Kidney tubule cell (primary cell): ENCODE measurements around the gene GJD2.

Experiments used
- DNase-seq: peaks from one replicate; pipeline ENCODE4 v3.0.0-alpha.2; 2018; ENCODE audit warnings: low spot score

Gene GJD2

DNA sequence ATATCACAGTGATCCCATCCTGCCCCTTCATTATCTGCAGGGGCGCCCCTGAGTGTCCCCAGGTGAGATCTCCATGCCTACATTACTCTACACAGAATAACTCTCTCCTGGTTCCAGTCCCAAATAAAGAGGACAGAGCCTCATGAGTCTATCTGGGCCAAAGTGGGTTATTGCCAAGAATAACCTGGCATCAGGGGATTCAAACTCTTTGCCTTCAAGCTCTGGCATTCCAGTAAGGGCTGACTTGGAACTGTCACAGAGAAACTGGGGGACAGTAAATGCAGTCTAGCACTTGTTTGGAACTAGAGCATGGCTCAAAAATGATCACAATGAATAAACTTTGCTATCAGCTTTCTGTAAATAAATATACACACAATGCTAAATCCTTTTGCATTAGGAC, 30.3 kb downstream of the GJD2 start:
- no peak for DNase-seq

DNA sequence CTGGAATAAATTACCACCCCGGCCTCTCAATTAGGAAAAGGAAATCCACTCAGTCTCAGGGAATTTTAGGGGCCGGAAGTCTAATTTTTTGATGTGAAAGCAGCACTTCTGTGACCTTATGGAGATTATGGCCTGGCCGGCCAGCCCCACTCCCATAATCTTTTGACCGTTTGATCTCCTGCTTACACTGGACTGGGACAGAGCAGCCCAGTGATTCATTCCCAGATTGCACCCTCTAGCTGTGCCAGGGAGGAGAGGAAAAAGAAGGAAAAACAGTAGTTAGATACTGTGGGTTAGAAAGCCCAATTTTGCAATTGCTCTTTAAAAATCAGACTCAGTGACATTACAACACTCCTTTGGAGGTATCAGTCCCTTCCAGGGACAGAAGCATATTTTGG, 32.4 kb downstream of the GJD2 start:
- DNase-seq = peak; percentile 14

DNA sequence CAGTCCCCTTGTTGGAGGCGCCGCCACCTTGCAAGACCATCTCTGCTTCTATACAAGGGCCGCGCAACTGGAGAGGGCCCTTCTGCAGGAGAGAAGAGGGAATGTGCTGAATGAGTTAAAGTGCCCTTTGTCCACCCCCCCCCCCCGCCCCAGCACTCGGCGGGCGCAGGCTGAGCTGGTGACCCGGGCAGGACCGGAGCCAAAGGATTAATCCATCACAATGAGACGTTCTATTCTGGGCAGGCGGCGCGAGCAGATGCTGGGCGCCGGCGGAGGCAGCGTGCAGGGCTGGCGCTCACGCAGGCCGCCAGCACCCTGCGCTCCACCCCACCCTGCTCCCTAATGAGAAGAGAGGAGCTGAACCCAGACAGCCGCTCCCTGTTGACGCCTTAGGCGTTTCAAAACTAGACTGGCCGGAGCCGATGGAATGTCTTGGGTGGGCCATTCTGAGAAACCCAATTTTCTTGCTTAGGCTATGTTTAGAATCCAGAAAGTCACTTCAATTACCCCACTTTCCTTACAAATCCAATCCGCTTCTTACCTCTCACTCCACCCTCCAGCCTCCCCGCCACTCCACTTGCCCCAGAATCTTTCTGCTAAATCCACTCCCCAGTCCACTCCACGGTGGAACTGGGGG, 32.9 kb downstream of the GJD2 start:
- peak; percentile 4 for DNase-seq

DNA sequence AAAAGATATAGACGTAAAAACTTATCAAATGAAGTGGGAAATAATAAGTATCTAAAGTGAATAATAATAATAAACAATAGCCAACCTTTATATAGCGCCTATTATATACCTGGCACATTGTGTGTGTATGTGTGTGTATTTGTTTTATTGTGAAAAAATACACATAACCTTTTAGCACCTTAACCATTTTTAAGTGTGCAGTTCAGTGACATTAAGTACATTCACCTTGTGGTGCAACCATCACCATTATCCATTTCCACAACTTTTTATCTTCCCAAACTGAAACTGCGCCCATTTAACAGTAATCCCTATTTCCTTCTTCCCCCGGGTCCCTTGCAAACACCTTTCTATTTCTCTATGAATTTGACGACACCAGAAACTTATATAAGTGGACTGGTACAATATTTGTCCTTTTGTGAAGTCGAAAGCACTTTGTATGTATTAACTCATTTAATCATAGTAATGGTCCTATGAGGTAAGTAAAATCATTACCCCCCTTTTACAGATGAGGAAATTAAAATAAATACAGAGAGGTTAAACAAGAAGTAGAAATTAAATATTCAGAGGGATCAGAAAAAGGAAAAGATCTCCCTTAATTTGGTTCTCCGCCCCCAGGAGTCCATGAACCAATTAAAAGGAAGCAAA, 33.5 kb downstream of the GJD2 start:
- DNase-seq = no peak

DNA sequence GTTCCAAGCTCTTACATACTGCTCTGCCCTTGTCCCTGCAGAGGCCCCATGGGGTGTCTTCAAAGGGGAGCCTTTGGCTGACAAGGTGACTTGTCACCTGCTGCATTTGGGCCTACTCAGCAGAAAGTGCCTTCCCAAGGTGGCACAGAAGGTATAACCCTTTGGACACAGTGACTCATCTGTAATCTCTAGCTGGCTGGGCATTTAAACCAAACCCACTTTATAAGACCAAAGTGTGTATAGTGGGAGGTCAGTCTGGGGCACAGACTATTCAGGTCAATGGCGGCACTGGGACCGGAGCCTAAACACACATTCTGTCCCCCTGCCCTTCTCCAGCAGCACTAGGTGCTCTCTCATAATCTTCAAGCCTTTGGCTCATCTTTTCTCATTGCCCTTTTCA, 35.1 kb downstream of the GJD2 start:
- DNase-seq = no peak

DNA sequence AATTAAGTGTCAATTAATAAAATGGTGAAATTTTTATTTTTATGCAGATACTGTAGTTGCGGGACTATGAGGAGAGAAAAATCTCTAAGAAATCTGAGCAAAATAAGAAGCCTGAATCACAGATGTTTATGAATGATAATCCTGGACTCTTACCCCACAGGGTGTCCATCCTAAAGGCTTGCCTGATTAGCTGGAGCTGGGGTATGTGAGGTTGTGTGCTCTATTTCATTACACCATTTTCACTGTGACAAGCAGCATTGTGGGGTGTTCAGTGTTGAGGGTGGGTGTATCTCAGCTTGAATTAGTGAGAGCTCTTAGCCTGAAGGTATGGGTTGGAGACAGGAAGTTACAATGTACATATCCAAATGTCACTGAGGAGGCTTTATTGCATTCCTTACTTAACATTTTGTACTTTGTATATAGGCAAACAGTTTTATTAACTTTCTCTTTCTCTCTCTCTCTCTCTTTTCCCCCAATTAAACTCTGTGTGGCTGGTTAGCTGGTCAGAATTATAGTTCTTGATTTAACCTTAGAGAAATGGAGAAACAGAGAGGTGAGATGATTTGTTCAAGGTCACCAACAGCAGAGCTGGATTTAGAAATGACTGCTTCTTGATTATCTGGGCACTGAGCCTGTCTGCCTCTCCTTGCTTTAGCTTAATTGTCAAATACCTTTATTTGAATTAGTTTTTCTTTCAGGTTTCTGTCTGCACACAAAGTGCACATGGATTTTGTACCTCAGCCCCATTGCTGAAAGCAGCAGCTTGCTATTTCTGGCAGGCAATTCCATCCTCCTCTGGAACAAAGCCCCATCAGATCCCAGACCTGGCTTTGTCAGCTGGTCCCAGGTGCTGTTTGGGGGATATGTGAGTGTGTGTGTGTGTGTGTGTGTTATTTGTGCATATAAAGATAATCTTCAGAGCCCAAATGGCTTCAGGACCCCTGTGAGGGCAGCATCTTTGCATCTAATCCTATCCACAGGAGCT, 35.8 kb downstream of the GJD2 start:
- no peak for DNase-seq

DNA sequence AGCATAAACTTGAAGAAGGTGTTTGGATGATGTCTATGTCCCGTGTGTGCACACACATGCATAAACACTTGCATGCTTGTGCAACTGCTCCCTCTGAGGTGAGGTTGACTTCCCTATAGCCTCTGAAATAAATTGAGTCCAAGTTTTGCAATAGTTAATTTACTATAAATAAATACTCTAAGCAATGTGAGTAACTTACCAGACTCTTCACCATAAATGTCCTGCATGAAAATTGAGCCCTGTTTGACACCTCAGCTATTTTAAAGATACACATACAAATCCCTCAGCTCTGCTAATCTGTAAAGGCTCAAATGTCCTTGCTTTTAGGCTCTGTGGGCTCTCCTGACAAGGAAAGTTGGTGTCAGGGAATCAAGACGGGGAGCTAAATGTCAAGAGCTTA, 37.1 kb downstream of the GJD2 start:
- DNase-seq = no peak

DNA sequence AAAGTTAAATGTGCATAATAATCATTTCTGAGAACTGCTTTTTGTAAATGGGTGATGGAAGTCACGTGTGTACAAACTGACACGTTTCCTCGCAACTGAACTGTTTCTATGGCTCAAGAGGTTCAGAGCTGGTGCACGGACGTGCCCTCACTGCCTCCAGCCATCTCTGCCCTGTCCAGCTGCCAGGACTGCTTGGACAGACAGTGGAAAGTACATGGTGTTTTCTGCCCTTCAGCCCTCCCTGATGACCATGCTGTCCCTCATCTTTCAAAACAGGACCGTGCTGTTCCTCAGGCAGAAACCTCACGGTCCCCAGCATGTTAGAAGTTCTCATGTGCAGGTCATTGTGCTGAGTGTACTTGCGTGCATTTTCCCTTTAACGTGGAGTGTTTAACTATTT, 38.7 kb downstream of the GJD2 start:
- DNase-seq = no peak

DNA sequence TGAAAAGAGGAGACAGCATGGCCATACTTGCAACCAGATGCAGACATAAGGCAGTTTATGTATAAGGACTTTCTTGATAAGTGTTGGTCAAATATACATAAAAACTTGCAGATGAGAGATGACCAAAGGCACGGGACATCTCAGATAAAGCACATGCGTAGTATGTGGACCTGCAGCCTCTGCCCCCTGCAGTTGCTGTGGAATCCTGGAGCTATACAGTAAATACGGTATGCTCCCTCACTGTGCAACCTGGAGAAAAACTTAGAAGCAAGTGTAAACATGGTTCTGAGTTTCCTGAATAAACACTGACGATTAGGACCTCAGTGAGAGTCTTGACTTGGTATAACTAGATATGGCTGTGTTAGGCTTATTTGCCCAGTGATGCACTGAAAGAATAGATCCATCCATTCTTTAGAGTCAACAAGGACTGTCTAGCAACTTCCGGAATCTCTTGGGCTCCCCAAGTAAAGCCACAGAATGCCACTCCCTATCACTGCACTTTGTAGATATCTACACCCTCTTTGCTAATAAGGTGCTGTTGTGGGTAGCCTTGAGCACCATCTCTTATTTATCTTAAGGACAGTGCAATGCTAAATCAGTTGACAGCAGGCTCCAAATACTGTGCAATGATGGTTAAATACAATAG, 40.2 kb downstream of the GJD2 start:
- no peak for DNase-seq

DNA sequence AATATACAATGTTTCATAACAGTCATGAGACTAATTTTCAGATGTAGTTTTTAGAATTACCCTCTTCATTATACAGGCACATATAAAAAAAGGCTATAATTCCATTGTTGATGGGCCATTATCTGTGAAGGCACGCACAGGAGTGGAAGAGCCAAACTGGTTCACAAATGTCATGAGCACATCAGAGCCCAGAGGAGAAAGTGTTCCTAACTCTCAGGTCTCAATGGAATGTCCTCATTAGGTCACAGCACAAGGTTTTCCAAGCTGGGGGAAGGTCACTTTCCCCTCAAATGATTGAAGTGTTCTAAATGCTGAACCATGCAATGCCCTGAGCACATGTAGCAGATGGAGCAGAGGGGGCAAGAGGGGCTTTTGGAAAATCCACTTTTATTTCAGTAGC, 41.2 kb downstream of the GJD2 start:
- DNase-seq = no peak

DNA sequence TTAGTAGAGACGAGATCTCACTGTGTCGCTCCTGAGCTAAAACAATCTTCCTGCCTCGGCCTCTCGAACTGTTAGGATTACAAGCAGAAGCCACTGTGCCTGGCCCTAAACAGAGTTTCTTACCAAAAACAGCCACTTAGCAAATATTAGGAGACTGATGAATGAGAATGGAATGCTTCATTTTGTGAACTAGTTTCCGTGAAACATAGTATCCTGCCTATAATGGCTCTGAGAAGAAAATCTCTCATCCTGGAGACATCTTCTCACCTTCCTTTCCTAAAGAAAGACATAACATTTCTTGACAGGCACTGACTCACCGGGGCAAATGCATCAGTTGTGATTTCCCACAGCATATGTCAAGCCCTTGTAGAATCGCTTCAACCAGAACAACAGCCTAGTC, 44.9 kb downstream of the GJD2 start:
- peak; percentile 6 for DNase-seq

DNA sequence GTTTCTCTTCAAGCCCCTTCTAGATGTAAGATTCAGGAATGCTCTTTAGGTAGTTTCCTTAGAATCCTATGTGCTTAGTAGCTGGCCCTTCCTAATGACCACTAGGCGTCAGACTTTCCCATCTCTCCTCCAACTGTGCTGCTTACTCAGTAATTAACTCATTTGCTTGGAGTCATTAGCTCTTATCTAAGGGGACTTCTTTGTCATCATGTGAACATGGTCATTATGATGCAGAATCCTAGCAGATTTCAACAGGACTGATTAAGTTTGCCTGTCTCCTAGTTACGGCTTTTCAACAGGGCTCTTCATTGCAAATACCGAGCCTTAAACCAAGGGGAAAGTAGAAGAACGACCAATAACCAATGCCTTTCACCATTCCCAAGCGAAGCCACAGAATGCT, 46.4 kb downstream of the GJD2 start:
- DNase-seq = peak; percentile 28

DNA sequence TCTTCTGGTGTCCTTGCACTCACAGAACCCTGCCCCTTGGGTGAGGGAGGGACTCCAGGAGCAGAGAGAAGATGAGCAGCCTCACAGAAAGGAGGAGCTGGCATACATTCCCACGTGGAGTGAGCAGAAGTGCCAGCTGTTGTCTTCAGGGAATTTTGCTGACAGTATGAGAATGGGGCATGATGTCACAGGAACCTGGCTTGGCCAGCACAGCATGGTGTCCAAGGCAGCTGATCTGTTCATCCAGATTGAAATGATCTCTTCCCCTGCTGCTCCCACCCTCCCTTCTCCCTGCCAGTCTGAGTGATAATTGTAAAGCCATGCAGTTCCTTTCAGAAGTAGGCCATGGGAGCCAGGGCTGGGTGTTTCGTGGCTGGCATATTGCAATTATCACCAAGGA, 53.3 kb downstream of the GJD2 start:
- no peak for DNase-seq
